Measurements from ENCODE around the gene KYAT1. TPM values are rescaled to one million over a fixed set of nuclear protein-coding genes. Genes with fewer than 3 reads are reported as not detected.
A peak's percentile ranks its signal among the peaks of the same experiment; 100 is the strongest.

The KYAT1 gene
- total RNA-seq, 2 experiments from 2014 or later: 14.9 to 16.3 TPM

GRCh38 chr9:128902351-128903078, 20.8 kb upstream of the KYAT1 start:
- Mint-ChIP-seq H3K9me3 (no peaks in the 10 kb centered on the region), H3K4me3 (peak overlapping the region; percentile 81), H3K27me3 (no peaks in the 10 kb centered on the region), H3K4me1 (peaks cover 56% of the 10 kb centered on the region), H3K36me3 (peaks cover 8% of the 10 kb centered on the region), H3K27ac (peak overlapping the region; percentile 99)
- DNase-seq (peak; percentile 87), ATAC-seq (ENCODE audit: low read depth) (peak; percentile 87)
- POLR2A ChIA-PET: interaction anchor here (0.6 to 3.9 kb wide), 6 partner anchors 9 to 83 kb away, joined by 3 to 34 read pairs (median 3); partner anchors contain the start of genes KYAT1 and LRRC8A

- Mint-ChIP-seq H3K27me3 (no peaks in the 10 kb centered on the region), H3K4me1 (peaks cover 56% of the 10 kb centered on the region), H3K4me3 (peak overlapping the region; percentile 81), H3K27ac (peak overlapping the region; percentile 99), H3K36me3 (peaks cover 8% of the 10 kb centered on the region), H3K9me3 (no peaks in the 10 kb centered on the region)
- ATAC-seq (ENCODE audit: low read depth) (peak; percentile 17), DNase-seq (no peak)
- POLR2A ChIA-PET: interaction anchor here (0.6 to 3.9 kb wide), 7 partner anchors 8 to 24 kb away, joined by 3 to 34 read pairs (median 3); partner anchors contain the start of genes KYAT1 and LRRC8A
These were observed 20.1 kb upstream of the KYAT1 start for GRCh38 chr9:128901822-128902221.

GRCh38 chr9:128901379-128901778, 19.6 kb upstream of the KYAT1 start:
- Mint-ChIP-seq H3K27ac (peak overlapping the region; percentile 99), H3K4me1 (peaks cover 55% of the 10 kb centered on the region), H3K27me3 (no peaks in the 10 kb centered on the region), H3K36me3 (peaks cover 8% of the 10 kb centered on the region), H3K9me3 (no peaks in the 10 kb centered on the region), H3K4me3 (no peak overlapping the region)
- DNase-seq (no peak), ATAC-seq (ENCODE audit: low read depth) (no peak)
- POLR2A ChIA-PET: interaction anchor here (0.6 to 3.9 kb wide), 7 partner anchors 8 to 97 kb away, joined by 3 to 34 read pairs (median 4); partner anchors contain the start of genes KYAT1 and LRRC8A

GRCh38 chr9:128899566-128900322, 18.0 kb upstream of the KYAT1 start:
- Mint-ChIP-seq H3K27ac (peak overlapping the region; percentile 99), H3K9me3 (no peaks in the 10 kb centered on the region), H3K4me3 (peak overlapping the region; percentile 80), H3K36me3 (peaks cover 12% of the 10 kb centered on the region), H3K27me3 (no peaks in the 10 kb centered on the region), H3K4me1 (peaks cover 64% of the 10 kb centered on the region)
- POLR2A ChIA-PET: interaction anchor here (1.1 to 3.9 kb wide), 4 partner anchors 9 to 22 kb away, joined by 3 to 34 read pairs (median 4); partner anchors contain the start of genes KYAT1 and LRRC8A
- ATAC-seq (ENCODE audit: low read depth) (peak; percentile 35), DNase-seq (peak; percentile 53)

- POLR2A ChIA-PET: interaction anchor here (1.1 to 1.6 kb wide), 2 partner anchors 10 to 18 kb away, joined by 3 to 4 read pairs; partner anchors contain the start of gene KYAT1
- no peak for DNase-seq
- H3K4me1 Mint-ChIP-seq: peaks cover 67% of the 10 kb centered on the region
- no peaks in the 10 kb centered on the region for H3K27me3 Mint-ChIP-seq
- H3K4me3 Mint-ChIP-seq: peak overlapping the region; percentile 80
- H3K9me3 Mint-ChIP-seq: no peaks in the 10 kb centered on the region
- ATAC-seq (ENCODE audit: low read depth): no peak
- H3K36me3 Mint-ChIP-seq: peaks cover 13% of the 10 kb centered on the region
- peak overlapping the region; percentile 99 for H3K27ac Mint-ChIP-seq
These were observed 17.3 kb upstream of the KYAT1 start for GRCh38 chr9:128898845-128899565.

GRCh38 chr9:128898382-128898781, 16.6 kb upstream of the KYAT1 start:
- H3K4me3 Mint-ChIP-seq: peak overlapping the region; percentile 45
- POLR2A ChIA-PET: interaction anchor here (1.0 to 1.6 kb wide), 3 partner anchors 11 to 17 kb away, joined by 3 to 4 read pairs (median 3); partner anchors contain the start of genes KYAT1 and LRRC8A
- ATAC-seq (ENCODE audit: low read depth): no peak
- H3K27ac Mint-ChIP-seq: peak overlapping the region; percentile 99
- no peaks in the 10 kb centered on the region for H3K27me3 Mint-ChIP-seq
- H3K36me3 Mint-ChIP-seq: peaks cover 16% of the 10 kb centered on the region
- no peak for DNase-seq
- H3K9me3 Mint-ChIP-seq: no peaks in the 10 kb centered on the region
- peaks cover 64% of the 10 kb centered on the region for H3K4me1 Mint-ChIP-seq

- Mint-ChIP-seq H3K27ac (peak overlapping the region; percentile 75), H3K27me3 (no peaks in the 10 kb centered on the region), H3K4me3 (no peak overlapping the region), H3K36me3 (peaks cover 18% of the 10 kb centered on the region), H3K9me3 (no peaks in the 10 kb centered on the region), H3K4me1 (peaks cover 47% of the 10 kb centered on the region)
- no peak for ATAC-seq (ENCODE audit: low read depth)
- DNase-seq: no peak
- POLR2A ChIA-PET: interaction anchor here (0.6 kb wide), 1 partner anchor 1101 kb away, joined by 3 read pairs; no protein-coding TSS in a partner anchor
These were observed 13.8 kb upstream of the KYAT1 start for GRCh38 chr9:128895556-128895955.

GRCh38 chr9:128894764-128895163, 13.0 kb upstream of the KYAT1 start:
- Mint-ChIP-seq H3K4me3 (peak overlapping the region; percentile 33), H3K9me3 (no peaks in the 10 kb centered on the region), H3K27ac (peak overlapping the region; percentile 72), H3K36me3 (peaks cover 18% of the 10 kb centered on the region), H3K4me1 (peaks cover 40% of the 10 kb centered on the region), H3K27me3 (no peaks in the 10 kb centered on the region)
- POLR2A ChIA-PET: interaction anchor here (0.7 kb wide), 1 partner anchor 628 kb away, joined by 4 read pairs; no protein-coding TSS in a partner anchor
- no peak for ATAC-seq (ENCODE audit: low read depth)
- DNase-seq: no peak

- DNase-seq (no peak), ATAC-seq (ENCODE audit: low read depth) (no peak)
- peaks cover 27% of the 10 kb centered on the region for H3K4me1 Mint-ChIP-seq
- H3K27ac Mint-ChIP-seq: peak overlapping the region; percentile 83
- H3K36me3 Mint-ChIP-seq: peaks cover 20% of the 10 kb centered on the region
- H3K9me3 Mint-ChIP-seq: no peaks in the 10 kb centered on the region
- no peak overlapping the region for H3K4me3 Mint-ChIP-seq
- POLR2A ChIA-PET: interaction anchor here (0.5 to 1.0 kb wide), 3 partner anchors 9 to 44 kb away, joined by 3 to 6 read pairs (median 5); no protein-coding TSS in a partner anchor
- no peaks in the 10 kb centered on the region for H3K27me3 Mint-ChIP-seq
These were observed 11.6 kb upstream of the KYAT1 start for GRCh38 chr9:128893354-128893753.

- ATAC-seq (ENCODE audit: low read depth) (peak; percentile 77), DNase-seq (no peak)
- Mint-ChIP-seq H3K27ac (peak overlapping the region; percentile 25), H3K36me3 (peaks cover 16% of the 10 kb centered on the region), H3K9me3 (no peaks in the 10 kb centered on the region), H3K27me3 (no peaks in the 10 kb centered on the region), H3K4me3 (no peak overlapping the region), H3K4me1 (peaks cover 21% of the 10 kb centered on the region)
- POLR2A ChIA-PET: interaction anchor here (0.6 to 0.9 kb wide), 2 partner anchors 10 to 103 kb away, joined by 3 read pairs; no protein-coding TSS in a partner anchor
These were observed 10.6 kb upstream of the KYAT1 start for GRCh38 chr9:128892221-128892921.

GRCh38 chr9:128891321-128892220, 9.8 kb upstream of the KYAT1 start:
- H3K4me3 Mint-ChIP-seq: no peak overlapping the region
- POLR2A ChIA-PET: interaction anchor here (0.9 kb wide), 1 partner anchor 10 kb away, joined by 3 read pairs; no protein-coding TSS in a partner anchor
- DNase-seq: no peak
- no peaks in the 10 kb centered on the region for H3K27me3 Mint-ChIP-seq
- no peak for ATAC-seq (ENCODE audit: low read depth)
- H3K9me3 Mint-ChIP-seq: no peaks in the 10 kb centered on the region
- peaks cover 15% of the 10 kb centered on the region for H3K36me3 Mint-ChIP-seq
- peak overlapping the region; percentile 9 for H3K27ac Mint-ChIP-seq
- H3K4me1 Mint-ChIP-seq: peaks cover 21% of the 10 kb centered on the region

Data from activated naive CD8-positive, alpha-beta T cell treated with anti-CD3 and anti-CD28 coated beads, Interleukin-2, amount 10 ng/mL, durations not matched to agents 7 days and 5 days (primary cell).